Breast epithelium (tissue), 3 donors: ENCODE measurements around the gene FRS2.

ENCODE experiments used
- POLR2AphosphoS5 ChIP-seq, 3 donors: sonication (generic); formaldehyde crosslinking; IDR thresholded peaks; one replicate each; pipeline ENCODE4 v1.6.1; 2017; ENCODE audit warnings: antibody characterized with exemption in 3 of 3
- TF ChIP-seq, protein P1 (sequence below), 3 donors: fragments of 450-650 bp; IDR thresholded peaks; one replicate each; pipeline ENCODE4 v1.5.1; 2016 to 2017; ENCODE audit warnings: antibody characterized with exemption in 3 of 3, mild to moderate bottlenecking in 3 of 3, moderate library complexity in 3 of 3

- TF ChIP-seq, protein P1, sequence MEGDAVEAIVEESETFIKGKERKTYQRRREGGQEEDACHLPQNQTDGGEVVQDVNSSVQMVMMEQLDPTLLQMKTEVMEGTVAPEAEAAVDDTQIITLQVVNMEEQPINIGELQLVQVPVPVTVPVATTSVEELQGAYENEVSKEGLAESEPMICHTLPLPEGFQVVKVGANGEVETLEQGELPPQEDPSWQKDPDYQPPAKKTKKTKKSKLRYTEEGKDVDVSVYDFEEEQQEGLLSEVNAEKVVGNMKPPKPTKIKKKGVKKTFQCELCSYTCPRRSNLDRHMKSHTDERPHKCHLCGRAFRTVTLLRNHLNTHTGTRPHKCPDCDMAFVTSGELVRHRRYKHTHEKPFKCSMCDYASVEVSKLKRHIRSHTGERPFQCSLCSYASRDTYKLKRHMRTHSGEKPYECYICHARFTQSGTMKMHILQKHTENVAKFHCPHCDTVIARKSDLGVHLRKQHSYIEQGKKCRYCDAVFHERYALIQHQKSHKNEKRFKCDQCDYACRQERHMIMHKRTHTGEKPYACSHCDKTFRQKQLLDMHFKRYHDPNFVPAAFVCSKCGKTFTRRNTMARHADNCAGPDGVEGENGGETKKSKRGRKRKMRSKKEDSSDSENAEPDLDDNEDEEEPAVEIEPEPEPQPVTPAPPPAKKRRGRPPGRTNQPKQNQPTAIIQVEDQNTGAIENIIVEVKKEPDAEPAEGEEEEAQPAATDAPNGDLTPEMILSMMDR (IDR thresholded peaks at IDR 0.05): no peak
- no peak for TF ChIP-seq POLR2AphosphoS5 (IDR thresholded peaks at IDR 0.05)
These were observed 105.2 kb downstream of the FRS2 start for GRCh38 chr12:69575346-69575745.
